HepG2 (cell line): ENCODE results near the gene DGCR8. TPM values are rescaled to one million over a fixed set of nuclear protein-coding genes. Genes with fewer than 3 reads are reported as not detected.
A peak's percentile ranks its signal among the peaks of the same experiment; 100 is the strongest.

Source experiments
- FOXA3 ChIP-seq: IDR thresholded peaks from 2 replicates; pipeline ENCODE4 v1.6.1; 2016; ENCODE audit warnings: missing genetic modification reagents, missing compliant biosample characterization
- JUND ChIP-seq: sonication (generic); formaldehyde crosslinking; IDR thresholded peaks from 2 replicates; pipeline ENCODE4 v1.8.0; 2022; ENCODE audit warnings: mild to moderate bottlenecking, missing genetic modification reagents
- KDM2A ChIP-seq: sonication (generic); formaldehyde crosslinking; IDR thresholded peaks from 2 replicates; pipeline ENCODE4 v1.4.0; 2020; ENCODE audit warnings: low read depth, missing genetic modification reagents, borderline replicate concordance
- KLF11 ChIP-seq: IDR thresholded peaks from 2 replicates; pipeline ENCODE4 v1.6.1; 2016; ENCODE audit warnings: missing compliant biosample characterization
- KLF15 ChIP-seq: sonication (generic); formaldehyde crosslinking; IDR thresholded peaks from 2 replicates; pipeline ENCODE4 v1.8.1; 2023; ENCODE audit warnings: borderline replicate concordance, mild to moderate bottlenecking, inconsistent platforms, missing genetic modification reagents, mixed read lengths
- MXD4 ChIP-seq: IDR thresholded peaks from 2 replicates; pipeline ENCODE4 v1.6.1; 2016; ENCODE audit warnings: mild to moderate bottlenecking, missing biosample characterization, missing genetic modification reagents
- NFIB ChIP-seq: sonication (generic); formaldehyde crosslinking; IDR thresholded peaks from 2 replicates; pipeline ENCODE4 v1.9.0; 2021; ENCODE audit warnings: missing genetic modification reagents, mild to moderate bottlenecking, borderline replicate concordance
- SMAD1 ChIP-seq: sonication (generic); formaldehyde crosslinking; IDR thresholded peaks from 2 replicates; pipeline ENCODE4 v1.4.0; 2020; ENCODE audit warnings: missing genetic modification reagents, low read depth, mild to moderate bottlenecking, borderline replicate concordance
- TGIF2 ChIP-seq: IDR thresholded peaks from 2 replicates; pipeline ENCODE4 v1.6.1; 2016; ENCODE audit warnings: control low read depth, missing compliant biosample characterization
- ZKSCAN5 ChIP-seq: sonication (generic); formaldehyde crosslinking; IDR thresholded peaks from 2 replicates; pipeline ENCODE4 v1.5.1; 2020; ENCODE audit warnings: mild to moderate bottlenecking, missing genetic modification reagents
- ZNF567 ChIP-seq: sonication (generic); formaldehyde crosslinking; IDR thresholded peaks from 2 replicates; pipeline ENCODE4 v1.8.1; 2023; ENCODE audit warnings: mild to moderate bottlenecking, missing genetic modification reagents, borderline replicate concordance
- ZNF773 ChIP-seq: sonication (generic); formaldehyde crosslinking; IDR thresholded peaks from 2 replicates; pipeline ENCODE4 v1.4.0; 2020; ENCODE audit warnings: missing genetic modification reagents, borderline replicate concordance
- ZNF776 ChIP-seq: sonication (generic); formaldehyde crosslinking; IDR thresholded peaks from 2 replicates; pipeline ENCODE4 v1.4.0; 2020; ENCODE audit warnings: mild to moderate bottlenecking, missing genetic modification reagents
- polyA plus RNA-seq, 8 experiments: library from polyadenylated mRNA; depleted of rRNA in 3 of 8; stranded (reverse) in 7 of 8; unstranded in 1 of 8; fragments of >200 nt; fragmentation: Illumina TruSeq in 4 of 8; extraction: Trizol in 4 of 8; gene quantifications; 2 replicates each; pipeline versions ENCODE4 v1.2.1 to v1.2.3, GENCODE V29; 2011 to 2016; ENCODE audit warnings: low read depth in 4 of 8, missing spikeins in 1 of 8, mixed read lengths in 1 of 8; ENCODE audit not compliant: insufficient read depth in 1 of 8
- total RNA-seq, 5 experiments: library from RNA; depleted of rRNA; stranded (reverse); fragments of >200 nt; fragmentation: Illumina TruSeq; extraction: Trizol; gene quantifications; 2 replicates each; pipeline ENCODE4 v1.2.3, GENCODE V29; 2016; ENCODE audit warnings: low read depth in 1 of 5
- TF ChIP-seq, protein P1 (sequence below): sonication (generic); formaldehyde crosslinking; IDR thresholded peaks from 2 replicates; pipeline ENCODE4 v1.4.0; 2020; ENCODE audit warnings: missing genetic modification reagents
- TF ChIP-seq, protein P2 (sequence below): sonication (generic); formaldehyde crosslinking; IDR thresholded peaks from 2 replicates; pipeline ENCODE4 v1.4.0; 2020; ENCODE audit warnings: missing genetic modification reagents
- TF ChIP-seq, protein P3 (sequence below): sonication (generic); formaldehyde crosslinking; IDR thresholded peaks from 2 replicates; pipeline ENCODE4 v1.8.1; 2023; ENCODE audit warnings: mild to moderate bottlenecking, missing genetic modification reagents, borderline replicate concordance
- TF ChIP-seq, protein P4 (sequence below), 2 experiments: fragments of 450-650 bp in 1 of 2; sonication (generic) in 1 of 2; formaldehyde crosslinking; IDR thresholded peaks; 2 replicates each; pipeline versions ENCODE4 v1.5.0 to v1.8.0; 2020 to 2022; ENCODE audit warnings: mild to moderate bottlenecking in 1 of 2, missing genetic modification reagents in 1 of 2
- TF ChIP-seq, protein P5 (sequence below): sonication (generic); formaldehyde crosslinking; IDR thresholded peaks from 2 replicates; pipeline ENCODE4 v1.4.0; 2020; ENCODE audit warnings: mild to moderate bottlenecking, missing genetic modification reagents
- TF ChIP-seq, protein P6 (sequence below): IDR thresholded peaks from 2 replicates; pipeline ENCODE4 v1.6.1; 2012; ENCODE audit warnings: inconsistent platforms
- TF ChIP-seq, protein P7 (sequence below): fragments of 450-650 bp; IDR thresholded peaks from 2 replicates; pipeline ENCODE4 v1.6.1; 2016
- TF ChIP-seq, protein P8 (sequence below): sonication (generic); formaldehyde crosslinking; IDR thresholded peaks from 2 replicates; pipeline ENCODE4 v1.9.0; 2021; ENCODE audit warnings: missing genetic modification reagents, mild to moderate bottlenecking, borderline replicate concordance

The DGCR8 gene
- total and polyA plus RNA-seq, 2 of the 13 experiments (the other 11 are each of a cell fraction or from before 2014, with no cell fraction given): 10.2 to 23.2 TPM

DNA sequence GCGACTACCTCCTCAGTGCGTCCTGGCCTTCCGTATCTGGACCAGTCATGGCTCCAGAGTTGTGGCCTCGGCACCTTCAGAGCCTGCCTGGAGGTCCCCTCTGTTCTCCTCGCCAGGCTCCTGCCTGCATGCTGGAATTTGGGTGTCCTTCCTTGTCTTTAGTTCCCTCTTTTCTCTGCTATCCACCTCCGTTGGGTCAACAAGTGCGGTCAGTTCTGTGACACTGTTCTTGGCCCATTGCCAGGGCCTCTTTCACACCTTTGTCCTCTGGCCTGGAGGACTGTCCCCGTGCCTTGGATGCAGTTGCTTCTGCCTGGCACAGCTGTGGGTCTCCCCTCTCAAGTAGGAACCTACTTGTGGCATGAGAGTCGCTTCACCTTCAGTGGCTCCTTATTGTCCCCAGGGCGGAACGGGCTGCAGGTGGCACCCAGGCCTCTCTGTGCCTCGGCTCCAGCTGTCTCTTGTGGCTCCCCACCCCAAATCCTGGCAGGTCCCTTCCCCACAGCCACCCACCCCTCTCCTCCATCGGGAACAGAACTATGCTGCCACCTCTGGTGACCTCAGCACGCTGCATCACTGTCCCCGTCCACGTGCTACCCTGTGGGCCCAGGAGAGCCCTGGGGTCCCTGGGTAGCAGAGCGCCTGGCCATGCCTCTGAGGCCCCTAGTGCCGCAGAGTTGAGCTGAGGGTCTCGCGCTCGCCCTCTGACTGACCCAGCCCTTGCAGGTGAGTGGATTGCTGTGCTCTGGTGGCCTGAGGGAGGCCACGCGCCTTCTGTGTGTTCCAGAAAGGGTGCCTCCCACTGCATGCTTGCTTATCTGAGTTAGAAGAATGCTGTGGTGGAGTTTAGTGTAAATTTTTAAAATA, 4.7 kb downstream of the DGCR8 start (continued):
- TF ChIP-seq, protein P1, sequence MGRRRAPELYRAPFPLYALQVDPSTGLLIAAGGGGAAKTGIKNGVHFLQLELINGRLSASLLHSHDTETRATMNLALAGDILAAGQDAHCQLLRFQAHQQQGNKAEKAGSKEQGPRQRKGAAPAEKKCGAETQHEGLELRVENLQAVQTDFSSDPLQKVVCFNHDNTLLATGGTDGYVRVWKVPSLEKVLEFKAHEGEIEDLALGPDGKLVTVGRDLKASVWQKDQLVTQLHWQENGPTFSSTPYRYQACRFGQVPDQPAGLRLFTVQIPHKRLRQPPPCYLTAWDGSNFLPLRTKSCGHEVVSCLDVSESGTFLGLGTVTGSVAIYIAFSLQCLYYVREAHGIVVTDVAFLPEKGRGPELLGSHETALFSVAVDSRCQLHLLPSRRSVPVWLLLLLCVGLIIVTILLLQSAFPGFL (CRISPR knock-in tag): no peak
- TF ChIP-seq ZNF773: no peak
- TF ChIP-seq, protein P2, sequence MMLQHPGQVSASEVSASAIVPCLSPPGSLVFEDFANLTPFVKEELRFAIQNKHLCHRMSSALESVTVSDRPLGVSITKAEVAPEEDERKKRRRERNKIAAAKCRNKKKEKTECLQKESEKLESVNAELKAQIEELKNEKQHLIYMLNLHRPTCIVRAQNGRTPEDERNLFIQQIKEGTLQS (CRISPR knock-in tag): no peak
- TF ChIP-seq, protein P3, sequence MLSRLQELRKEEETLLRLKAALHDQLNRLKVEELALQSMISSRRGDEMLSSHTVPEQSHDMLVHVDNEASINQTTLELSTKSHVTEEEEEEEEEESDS (CRISPR knock-in tag): no peak
- TF ChIP-seq KLF11 (CRISPR knock-in tag): no peak
- TF ChIP-seq ZNF776: no peak
- TF ChIP-seq MXD4 (CRISPR knock-in tag): 0 out of 2 replicates have a peak, but pooled peaks have one; percentile 13
- TF ChIP-seq, protein P4, sequence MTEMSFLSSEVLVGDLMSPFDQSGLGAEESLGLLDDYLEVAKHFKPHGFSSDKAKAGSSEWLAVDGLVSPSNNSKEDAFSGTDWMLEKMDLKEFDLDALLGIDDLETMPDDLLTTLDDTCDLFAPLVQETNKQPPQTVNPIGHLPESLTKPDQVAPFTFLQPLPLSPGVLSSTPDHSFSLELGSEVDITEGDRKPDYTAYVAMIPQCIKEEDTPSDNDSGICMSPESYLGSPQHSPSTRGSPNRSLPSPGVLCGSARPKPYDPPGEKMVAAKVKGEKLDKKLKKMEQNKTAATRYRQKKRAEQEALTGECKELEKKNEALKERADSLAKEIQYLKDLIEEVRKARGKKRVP (CRISPR knock-in tag; IDR thresholded peaks at IDR 0.05): no peak
- TF ChIP-seq, protein P5, sequence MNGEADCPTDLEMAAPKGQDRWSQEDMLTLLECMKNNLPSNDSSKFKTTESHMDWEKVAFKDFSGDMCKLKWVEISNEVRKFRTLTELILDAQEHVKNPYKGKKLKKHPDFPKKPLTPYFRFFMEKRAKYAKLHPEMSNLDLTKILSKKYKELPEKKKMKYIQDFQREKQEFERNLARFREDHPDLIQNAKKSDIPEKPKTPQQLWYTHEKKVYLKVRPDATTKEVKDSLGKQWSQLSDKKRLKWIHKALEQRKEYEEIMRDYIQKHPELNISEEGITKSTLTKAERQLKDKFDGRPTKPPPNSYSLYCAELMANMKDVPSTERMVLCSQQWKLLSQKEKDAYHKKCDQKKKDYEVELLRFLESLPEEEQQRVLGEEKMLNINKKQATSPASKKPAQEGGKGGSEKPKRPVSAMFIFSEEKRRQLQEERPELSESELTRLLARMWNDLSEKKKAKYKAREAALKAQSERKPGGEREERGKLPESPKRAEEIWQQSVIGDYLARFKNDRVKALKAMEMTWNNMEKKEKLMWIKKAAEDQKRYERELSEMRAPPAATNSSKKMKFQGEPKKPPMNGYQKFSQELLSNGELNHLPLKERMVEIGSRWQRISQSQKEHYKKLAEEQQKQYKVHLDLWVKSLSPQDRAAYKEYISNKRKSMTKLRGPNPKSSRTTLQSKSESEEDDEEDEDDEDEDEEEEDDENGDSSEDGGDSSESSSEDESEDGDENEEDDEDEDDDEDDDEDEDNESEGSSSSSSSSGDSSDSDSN (CRISPR knock-in tag): peak; percentile 44
- TF ChIP-seq KLF15 (CRISPR knock-in tag): no peak
- no peak for TF ChIP-seq SMAD1
- TF ChIP-seq NFIB (CRISPR knock-in tag): 0 out of 2 replicates have a peak, but pooled peaks have one; percentile 54
- no peak for TF ChIP-seq ZNF567 (CRISPR knock-in tag)
- TF ChIP-seq FOXA3 (CRISPR knock-in tag): 0 out of 2 replicates have a peak, but pooled peaks have one; percentile 11
- TF ChIP-seq, protein P6, sequence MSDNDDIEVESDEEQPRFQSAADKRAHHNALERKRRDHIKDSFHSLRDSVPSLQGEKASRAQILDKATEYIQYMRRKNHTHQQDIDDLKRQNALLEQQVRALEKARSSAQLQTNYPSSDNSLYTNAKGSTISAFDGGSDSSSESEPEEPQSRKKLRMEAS: peak; percentile 92
- TF ChIP-seq KDM2A (CRISPR knock-in tag): no peak
- TF ChIP-seq ZKSCAN5 (CRISPR knock-in tag): no peak
- TF ChIP-seq, protein P7, sequence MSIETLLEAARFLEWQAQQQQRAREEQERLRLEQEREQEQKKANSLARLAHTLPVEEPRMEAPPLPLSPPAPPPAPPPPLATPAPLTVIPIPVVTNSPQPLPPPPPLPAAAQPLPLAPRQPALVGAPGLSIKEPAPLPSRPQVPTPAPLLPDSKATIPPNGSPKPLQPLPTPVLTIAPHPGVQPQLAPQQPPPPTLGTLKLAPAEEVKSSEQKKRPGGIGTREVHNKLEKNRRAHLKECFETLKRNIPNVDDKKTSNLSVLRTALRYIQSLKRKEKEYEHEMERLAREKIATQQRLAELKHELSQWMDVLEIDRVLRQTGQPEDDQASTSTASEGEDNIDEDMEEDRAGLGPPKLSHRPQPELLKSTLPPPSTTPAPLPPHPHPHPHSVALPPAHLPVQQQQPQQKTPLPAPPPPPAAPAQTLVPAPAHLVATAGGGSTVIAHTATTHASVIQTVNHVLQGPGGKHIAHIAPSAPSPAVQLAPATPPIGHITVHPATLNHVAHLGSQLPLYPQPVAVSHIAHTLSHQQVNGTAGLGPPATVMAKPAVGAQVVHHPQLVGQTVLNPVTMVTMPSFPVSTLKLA: no peak; the same call in 1 of the 2 replicates
- no peak for TF ChIP-seq JUND (CRISPR knock-in tag)
- no peak for TF ChIP-seq TGIF2
- TF ChIP-seq, protein P8, sequence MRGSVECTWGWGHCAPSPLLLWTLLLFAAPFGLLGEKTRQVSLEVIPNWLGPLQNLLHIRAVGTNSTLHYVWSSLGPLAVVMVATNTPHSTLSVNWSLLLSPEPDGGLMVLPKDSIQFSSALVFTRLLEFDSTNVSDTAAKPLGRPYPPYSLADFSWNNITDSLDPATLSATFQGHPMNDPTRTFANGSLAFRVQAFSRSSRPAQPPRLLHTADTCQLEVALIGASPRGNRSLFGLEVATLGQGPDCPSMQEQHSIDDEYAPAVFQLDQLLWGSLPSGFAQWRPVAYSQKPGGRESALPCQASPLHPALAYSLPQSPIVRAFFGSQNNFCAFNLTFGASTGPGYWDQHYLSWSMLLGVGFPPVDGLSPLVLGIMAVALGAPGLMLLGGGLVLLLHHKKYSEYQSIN (CRISPR knock-in tag): no peak
